Measurements from ENCODE around the gene RNF213. TPM values are rescaled to one million over a fixed set of nuclear protein-coding genes. Genes with fewer than 3 reads are reported as not detected.

The RNF213 gene
- total and polyA plus RNA-seq, 2 of the 8 experiments (the other 6 are each of a cell fraction or from before 2014, with no cell fraction given): 33.8 to 62.8 TPM

GRCh38 chr17:80352991-80353665, 92.5 kb downstream of the RNF213 start:
- no peak overlapping the region for H3K18ac ChIP-seq (ENCODE audit: extremely low read depth, low read length)
- H2AFZ ChIP-seq (ENCODE audit: low read length): no peak overlapping the region
- no peak overlapping the region for H2BK5ac ChIP-seq (ENCODE audit: low read depth, low read length)
- H3K14ac ChIP-seq (ENCODE audit: insufficient read length): no peak overlapping the region
- H4K20me1 ChIP-seq (replicated peaks in 1 of 2; ENCODE audit: control insufficient read depth in 1 of 2, insufficient read depth in 2 of 2, low read length in 2 of 2): peaks cover 5 to 6% of the 10 kb centered on the region in 2 experiments
- ChIA-PET POLR2A (ENCODE audit: partially characterized antibody) (no interaction called here), CTCF (ENCODE audit: partially characterized antibody) (interaction anchor here (0.8 to 5.5 kb wide), 3 partner anchors 9 to 267 kb away, joined by 3 to 29 read pairs (median 3); no protein-coding TSS in a partner anchor)
- H3K4ac ChIP-seq (replicated peaks; ENCODE audit: insufficient read length, low read depth, low read length): no peak overlapping the region
- H3K79me2 ChIP-seq (ENCODE audit: control insufficient read depth in 1 of 2, insufficient read depth in 2 of 2, low read length in 2 of 2): no peaks in the 10 kb centered on the region
- DNase-seq (ENCODE audit: low read depth in 1 of 2, low spot score in 2 of 2) (no peak), FAIRE-seq (no peak)
- no peak overlapping the region for H2BK20ac ChIP-seq (ENCODE audit: low read length)
- H3K9me3 ChIP-seq (ENCODE audit: insufficient read depth in 2 of 2, low read depth in 1 of 2, low read length in 1 of 2): no peaks in the 10 kb centered on the region
- no peaks in the 10 kb centered on the region for H3K4me1 ChIP-seq (replicated peaks in 1 of 4; ENCODE audit: control insufficient read depth in 3 of 4, insufficient read depth in 4 of 4, low read length in 3 of 4)
- no peak overlapping the region for H3K4me3 ChIP-seq (ENCODE audit: extremely low read depth in 1 of 4, insufficient read depth in 2 of 4, low read depth in 3 of 4, low read length in 4 of 4)
- H2BK15ac ChIP-seq (ENCODE audit: low read length): no peak overlapping the region
- no peaks in the 10 kb centered on the region for H3K23me2 ChIP-seq (ENCODE audit: low read depth, low read length)
- H3K23ac ChIP-seq (ENCODE audit: insufficient read length): no peak overlapping the region
- H3K36me3 ChIP-seq (ENCODE audit: control insufficient read depth in 2 of 4, insufficient read depth in 4 of 4, low read length in 3 of 4): peaks cover 22 to 62% (median 49%) of the 10 kb centered on the region in 4 experiments
- H3K27ac ChIP-seq (ENCODE audit: low read depth, low read length): no peak overlapping the region
- H2AK5ac ChIP-seq (ENCODE audit: low read depth, low read length): no peak overlapping the region
- H4K5ac ChIP-seq (ENCODE audit: insufficient read length, low read depth, low read length): no peak overlapping the region
- H2BK120ac ChIP-seq (replicated peaks; ENCODE audit: low read depth, low read length): no peak overlapping the region
- no peaks in the 10 kb centered on the region for H3K79me1 ChIP-seq (ENCODE audit: low read depth, low read length)
- WGBS, 2 experiments (ENCODE audit: extremely low coverage in 1 of 2, insufficient coverage in 1 of 2, insufficient read length in 1 of 2, insufficient replicate concordance in 2 of 2, low coverage in 1 of 2, low lambda C conversion rate in 2 of 2, missing lambda C conversion rate in 1 of 2): 93% methylated on average over 28 of the region's 28 CpGs; no CpG with 5 or more reads in 1 of the 2 experiments
- no peak overlapping the region for H3K9ac ChIP-seq (replicated peaks in 1 of 4; ENCODE audit: extremely low read depth in 1 of 4, low read depth in 3 of 4, low read length in 3 of 4)
- no peak overlapping the region for H2BK12ac ChIP-seq (ENCODE audit: low read depth, low read length)
- no peak overlapping the region for H3K56ac ChIP-seq (replicated peaks; ENCODE audit: insufficient read length, low read depth, low read length)
- H3K27me3 ChIP-seq (replicated peaks in 1 of 4; ENCODE audit: control insufficient read depth in 3 of 4, extremely low read depth in 1 of 4, insufficient read depth in 3 of 4, low read length in 3 of 4): no peaks in the 10 kb centered on the region; a peak in 1 of 7 replicates
- no peak overlapping the region for H4K8ac ChIP-seq (ENCODE audit: extremely low read depth, insufficient read depth, low read length)
- H4K91ac ChIP-seq (replicated peaks; ENCODE audit: insufficient read length, low read length): no peak overlapping the region
- no peak overlapping the region for H3K4me2 ChIP-seq (ENCODE audit: insufficient read depth in 1 of 2, low read depth in 2 of 2, low read length in 2 of 2)
- TF ChIP-seq SIRT6 (IDR thresholded peaks at IDR 0.05; ENCODE audit: low read length) (no peak), SRF (IDR thresholded peaks at IDR 0.05; ENCODE audit: low read depth, low read length) (no peak), EGR1 (IDR thresholded peaks at IDR 0.05; ENCODE audit: borderline replicate concordance, low read depth, low read length) (no peak)

All from H1 (cell line).